ENCODE measurements around the gene VPREB3.
A peak's percentile ranks its signal among the peaks of the same experiment; 100 is the strongest.

The VPREB3 gene

GRCh38 chr22:23754220-23754919 lies at the start of gene VPREB3:
Gene VPREB3 (minus strand): TSS chr22:23754425. CDS start chr22:23754363, 62 bp downstream.
- no peak for DNase-seq (ENCODE audit: low read depth)

- no peak for DNase-seq (ENCODE audit: low read depth)
Measured at GRCh38 chr22:23803001-23803819, 49.0 kb upstream of the VPREB3 start.

- DNase-seq (ENCODE audit: low read depth) = no peak
Measured at GRCh38 chr22:23801886-23802377, 47.7 kb upstream of the VPREB3 start.

- no peak for DNase-seq (ENCODE audit: low read depth)
Measured at GRCh38 chr22:23801238-23801821, 47.1 kb upstream of the VPREB3 start.

GRCh38 chr22:23800297-23801237 lies 46.3 kb upstream of the VPREB3 start:
- DNase-seq (ENCODE audit: low read depth) = no peak

- DNase-seq (ENCODE audit: low read depth) = no peak
Measured at GRCh38 chr22:23796461-23796860, 42.2 kb upstream of the VPREB3 start.

- no peak for DNase-seq (ENCODE audit: low read depth)
Measured at GRCh38 chr22:23793326-23793725, 39.1 kb upstream of the VPREB3 start.

GRCh38 chr22:23791738-23792645 lies 37.8 kb upstream of the VPREB3 start:
- no peak for DNase-seq (ENCODE audit: low read depth)

- DNase-seq (ENCODE audit: low read depth) = no peak
Measured at GRCh38 chr22:23790819-23791737, 36.9 kb upstream of the VPREB3 start.

- no peak for DNase-seq (ENCODE audit: low read depth)
Measured at GRCh38 chr22:23789638-23790037, 35.4 kb upstream of the VPREB3 start.

- no peak for DNase-seq (ENCODE audit: low read depth)
Measured at GRCh38 chr22:23789121-23789520, 34.9 kb upstream of the VPREB3 start.

- no peak for DNase-seq (ENCODE audit: low read depth)
Measured at GRCh38 chr22:23787910-23788309, 33.7 kb upstream of the VPREB3 start.

- no peak for DNase-seq (ENCODE audit: low read depth)
Measured at GRCh38 chr22:23787600-23787896, 33.3 kb upstream of the VPREB3 start.

GRCh38 chr22:23786752-23787599 lies 32.8 kb upstream of the VPREB3 start, which contains the start of gene SMARCB1:
Gene SMARCB1 (plus strand): TSS chr22:23786966. CDS start chr22:23787170, 204 bp downstream.
- peak; percentile 81 for DNase-seq (ENCODE audit: low read depth)

- DNase-seq (ENCODE audit: low read depth) = no peak
Measured at GRCh38 chr22:23786261-23786710, 32.1 kb upstream of the VPREB3 start.

GRCh38 chr22:23784215-23784732 lies 30.0 kb upstream of the VPREB3 start:
- no peak for DNase-seq (ENCODE audit: low read depth)

- DNase-seq (ENCODE audit: low read depth) = no peak
Measured at GRCh38 chr22:23783265-23784150, 29.3 kb upstream of the VPREB3 start.

All from activated T-helper 1 cell treated with Interleukin-2 at 50 U/mL for 16 hours (primary cell).